GM19467 (cell line): ENCODE data around the gene KCNC1.

Experiments used
- ATAC-seq: cut with Tn5 transposase; IDR thresholded peaks from one replicate; pipeline ENCODE4 v1.9.1; 2021; ENCODE audit warnings: mild to moderate bottlenecking, moderate library complexity; ENCODE audit not compliant: unreplicated experiment

KCNC1 gene

GRCh38 chr11:17772704-17773600, 38.4 kb downstream of the KCNC1 start:
- ATAC-seq, result no peak

GRCh38 chr11:17773674-17774073, 39.1 kb downstream of the KCNC1 start:
- no peak for ATAC-seq

GRCh38 chr11:17774232-17775034, 39.9 kb downstream of the KCNC1 start:
- no peak for ATAC-seq

GRCh38 chr11:17775035-17775348, 40.4 kb downstream of the KCNC1 start:
- no peak for ATAC-seq

- no peak for ATAC-seq
Observed at GRCh38 chr11:17775507-17776211, 41.1 kb downstream of the KCNC1 start.

GRCh38 chr11:17776212-17776875, 41.8 kb downstream of the KCNC1 start:
- ATAC-seq, result no peak

- no peak for ATAC-seq
Observed at GRCh38 chr11:17777086-17777737, 42.6 kb downstream of the KCNC1 start.

GRCh38 chr11:17777738-17778091, 43.1 kb downstream of the KCNC1 start:
- ATAC-seq, result no peak

GRCh38 chr11:17778352-17778751, 43.8 kb downstream of the KCNC1 start:
- no peak for ATAC-seq

GRCh38 chr11:17778956-17779860, 44.6 kb downstream of the KCNC1 start:
- ATAC-seq, result no peak

GRCh38 chr11:17779861-17780594, 45.4 kb downstream of the KCNC1 start:
- no peak for ATAC-seq

GRCh38 chr11:17780668-17781067, 46.1 kb downstream of the KCNC1 start:
- no peak for ATAC-seq

GRCh38 chr11:17781221-17781620, 46.6 kb downstream of the KCNC1 start:
- ATAC-seq, result no peak

- no peak for ATAC-seq
Observed at GRCh38 chr11:17781626-17782025, 47.0 kb downstream of the KCNC1 start.

- no peak for ATAC-seq
Observed at GRCh38 chr11:17782145-17782544, 47.6 kb downstream of the KCNC1 start.

GRCh38 chr11:17782603-17783337, 48.2 kb downstream of the KCNC1 start:
- no peak for ATAC-seq

- ATAC-seq, result no peak
Observed at GRCh38 chr11:17783878-17784277, 49.3 kb downstream of the KCNC1 start.
